Gastroesophageal sphincter (tissue), 3 donors: ENCODE measurements around the gene TET3.

Experiments used
- CTCF ChIP-seq, 4 experiments: fragments of 200-600 bp in 2 of 4; fragments of 450-650 bp in 2 of 4; sonication (generic) in 1 of 4; IDR thresholded peaks; one replicate each; pipeline ENCODE4 v1.5.1; 2017 to 2019; ENCODE audit warnings: antibody characterized with exemption in 4 of 4, mild to moderate bottlenecking in 2 of 4, moderate library complexity in 2 of 4
- POLR2AphosphoS5 ChIP-seq: sonication (generic); formaldehyde crosslinking; IDR thresholded peaks from one replicate; pipeline ENCODE4 v1.6.1; 2017; ENCODE audit warnings: antibody characterized with exemption

GRCh38 chr2:74019516-74019915, 34.8 kb downstream of the TET3 start:
- no peak for TF ChIP-seq CTCF (IDR thresholded peaks at IDR 0.05)
- TF ChIP-seq POLR2AphosphoS5: no peak
